Right lobe of liver (tissue), 6 donors: ENCODE data around the gene TSHZ3. TPM values are rescaled to one million over a fixed set of nuclear protein-coding genes. Genes with fewer than 3 reads are reported as not detected.

Experiments
- ATAC-seq, 4 donors: fragments of 200-7000 bp; cut with Tn5 transposase; one replicate each; pipeline ENCODE4 v1.9.1; 2020; ENCODE audit warnings: mild to moderate bottlenecking in 4 of 4, moderate library complexity in 4 of 4
- DNase-seq, 3 donors: peaks; one replicate each; pipeline ENCODE4 v3.0.0-alpha.2; 2020
- H3K27ac ChIP-seq, 3 donors: fragments of 200-600 bp; one replicate each; pipeline ENCODE4 v1.8.0; 2022
- H3K27me3 ChIP-seq, 2 donors: fragments of 200-600 bp; one replicate each; pipeline ENCODE4 v1.8.0; 2022
- H3K36me3 ChIP-seq, 4 donors: fragments of 200-600 bp; sonication (generic) in 1 of 4; one replicate each; pipeline versions ENCODE4 v1.5.1 to v1.8.0; 2017 to 2022; ENCODE audit warnings: control low read depth in 1 of 4
- H3K4me1 ChIP-seq, 4 donors: fragments of 200-600 bp; sonication (generic) in 1 of 4; one replicate each; pipeline versions ENCODE4 v1.5.1 to v1.8.0; 2017 to 2022; ENCODE audit warnings: control low read depth in 1 of 4
- H3K4me3 ChIP-seq, 3 donors: fragments of 200-600 bp; one replicate each; pipeline ENCODE4 v1.8.0; 2022
- H3K9me3 ChIP-seq, 4 donors: fragments of 200-600 bp; sonication (generic) in 1 of 4; one replicate each; pipeline versions ENCODE4 v1.5.1 to v1.8.0; 2017 to 2022; ENCODE audit warnings: control low read depth in 1 of 4
- POLR2A ChIP-seq: fragments of 450-650 bp; IDR thresholded peaks from one replicate; pipeline ENCODE4 v1.6.1; 2017; ENCODE audit warnings: antibody characterized with exemption, mild to moderate bottlenecking
- WGBS: methylation state at CpG from one replicate; pipeline ENCODE4 v1.1.6; 2018; ENCODE audit warnings: low coverage, low lambda C conversion rate; ENCODE audit not compliant: insufficient coverage; ENCODE audit errors: missing lambda C conversion rate; 5-methylcytosine and 5-hydroxymethylcytosine counted together
- intact Hi-C, 2 donors: fragments of 100-400 bp; cut with DNase I; formaldehyde crosslinking; loops; one replicate each; pipeline versions ENCODE4 v1.11.2 to v1.14.1; 2022
- total RNA-seq, 6 experiments: library from RNA; depleted of rRNA in 2 of 6; stranded (reverse); fragments of >200 nt in 2 of 6; fragmentation: NEBNext Ultra II Directional in 3 of 6; extraction: Animal tissue kit (Norgen Biotek cat#: 25700) in 3 of 6; gene quantifications; one replicate each; pipeline versions ENCODE4 v1.1.0 to v1.2.4, GENCODE V29; 2016 to 2023
- TF ChIP-seq, protein P1 (sequence below), 4 donors: fragments of 200-600 bp in 3 of 4; fragments of 450-650 bp in 1 of 4; IDR thresholded peaks; one replicate each; pipeline versions ENCODE4 v1.5.1 to v1.8.0; 2016 to 2022; ENCODE audit warnings: antibody characterized with exemption in 4 of 4, mild to moderate bottlenecking in 2 of 4
- donor health status: DM: no; HTN: yes; CAD: no.
- donor health status: DM: no; HTN: no; CAD: no.
- donor health status: DM: no; HTN: no; CAD: no.
- donor health status: DM: no; HTN: yes; CAD: no.
- donor health status: DM: no; HTN: yes; CAD: no.

The TSHZ3 gene
- total RNA-seq, 6 experiments from 2014 or later, result 1.2 to 1.6 (median 1.3) TPM

DNA sequence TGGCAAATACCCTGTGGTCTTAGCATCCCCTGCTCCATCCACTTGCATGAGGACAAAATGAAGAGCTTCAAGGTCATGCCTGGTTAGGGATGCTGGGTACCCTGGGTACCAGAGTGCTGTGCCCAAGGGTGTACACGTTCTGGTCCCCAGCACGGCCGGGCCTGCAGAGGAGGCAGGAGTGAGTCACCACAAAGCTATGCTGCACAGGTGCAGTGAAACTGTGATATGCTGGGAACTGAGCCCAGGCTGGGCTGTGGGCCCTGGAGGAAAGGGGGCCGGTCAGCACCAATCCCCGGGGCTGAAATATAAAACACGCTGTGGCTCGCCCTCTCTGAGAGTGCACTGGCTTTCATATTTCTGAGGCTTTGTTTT lies 95.1 kb downstream of the TSHZ3 start:
- intact Hi-C loops, result no loop called here
- Histone ChIP-seq H3K27ac (no peak overlapping the region), H3K4me3 (no peak overlapping the region), H3K27me3 (no peaks in the 10 kb centered on the region), H3K36me3 (no peaks in the 10 kb centered on the region), H3K4me1 (no peaks in the 10 kb centered on the region), H3K9me3 (no peaks in the 10 kb centered on the region)
- 51% methylated on average over 2 of the region's 7 CpGs for WGBS
- ATAC-seq (no peak), DNase-seq (peak in 1 of 3 donors; percentile 36)
- TF ChIP-seq, protein P1, sequence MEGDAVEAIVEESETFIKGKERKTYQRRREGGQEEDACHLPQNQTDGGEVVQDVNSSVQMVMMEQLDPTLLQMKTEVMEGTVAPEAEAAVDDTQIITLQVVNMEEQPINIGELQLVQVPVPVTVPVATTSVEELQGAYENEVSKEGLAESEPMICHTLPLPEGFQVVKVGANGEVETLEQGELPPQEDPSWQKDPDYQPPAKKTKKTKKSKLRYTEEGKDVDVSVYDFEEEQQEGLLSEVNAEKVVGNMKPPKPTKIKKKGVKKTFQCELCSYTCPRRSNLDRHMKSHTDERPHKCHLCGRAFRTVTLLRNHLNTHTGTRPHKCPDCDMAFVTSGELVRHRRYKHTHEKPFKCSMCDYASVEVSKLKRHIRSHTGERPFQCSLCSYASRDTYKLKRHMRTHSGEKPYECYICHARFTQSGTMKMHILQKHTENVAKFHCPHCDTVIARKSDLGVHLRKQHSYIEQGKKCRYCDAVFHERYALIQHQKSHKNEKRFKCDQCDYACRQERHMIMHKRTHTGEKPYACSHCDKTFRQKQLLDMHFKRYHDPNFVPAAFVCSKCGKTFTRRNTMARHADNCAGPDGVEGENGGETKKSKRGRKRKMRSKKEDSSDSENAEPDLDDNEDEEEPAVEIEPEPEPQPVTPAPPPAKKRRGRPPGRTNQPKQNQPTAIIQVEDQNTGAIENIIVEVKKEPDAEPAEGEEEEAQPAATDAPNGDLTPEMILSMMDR (IDR thresholded peaks at IDR 0.05), result no peak
- TF ChIP-seq POLR2A, result no peak

DNA sequence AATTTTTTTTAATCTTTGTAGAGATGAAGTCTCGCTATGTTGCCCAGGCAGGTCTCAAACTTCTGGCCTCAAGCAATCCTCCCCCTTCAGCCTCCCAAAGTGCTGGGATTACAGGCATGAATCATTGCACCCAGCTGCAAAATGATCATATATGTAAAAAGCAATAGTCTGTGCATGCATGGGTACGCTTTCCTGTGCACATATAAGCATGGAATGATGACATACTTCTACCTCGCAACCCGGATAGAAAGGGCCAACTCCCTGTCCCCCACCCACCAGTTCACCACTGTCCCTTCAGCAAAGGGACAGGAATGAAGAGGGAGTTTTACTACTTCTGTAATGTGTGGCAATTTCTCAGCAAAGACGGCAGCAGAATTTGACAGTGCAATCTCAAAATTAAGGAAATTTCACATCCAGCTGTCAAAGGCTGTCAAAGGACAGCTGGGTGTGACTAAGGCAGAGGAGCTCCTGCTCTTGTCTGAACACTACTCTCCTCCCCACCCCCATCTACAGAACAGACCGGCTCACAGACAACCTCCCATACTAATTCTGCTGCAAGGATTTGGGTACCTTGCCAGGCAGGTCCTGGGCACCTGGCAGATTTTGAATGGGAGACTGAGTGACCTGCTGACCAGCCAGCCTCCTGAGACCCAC lies 95.6 kb downstream of the TSHZ3 start:
- Histone ChIP-seq H3K4me1 (no peaks in the 10 kb centered on the region), H3K27me3 (no peaks in the 10 kb centered on the region), H3K36me3 (no peaks in the 10 kb centered on the region), H3K27ac (no peak overlapping the region), H3K4me3 (no peak overlapping the region), H3K9me3 (no peaks in the 10 kb centered on the region)
- DNase-seq, result no peak
- ATAC-seq, result no peak
- TF ChIP-seq, protein P1 (IDR thresholded peaks at IDR 0.05), result no peak
- TF ChIP-seq POLR2A, result no peak
- intact Hi-C loops, result no loop called here
- 59% methylated on average over 4 of the region's 6 CpGs for WGBS

DNA sequence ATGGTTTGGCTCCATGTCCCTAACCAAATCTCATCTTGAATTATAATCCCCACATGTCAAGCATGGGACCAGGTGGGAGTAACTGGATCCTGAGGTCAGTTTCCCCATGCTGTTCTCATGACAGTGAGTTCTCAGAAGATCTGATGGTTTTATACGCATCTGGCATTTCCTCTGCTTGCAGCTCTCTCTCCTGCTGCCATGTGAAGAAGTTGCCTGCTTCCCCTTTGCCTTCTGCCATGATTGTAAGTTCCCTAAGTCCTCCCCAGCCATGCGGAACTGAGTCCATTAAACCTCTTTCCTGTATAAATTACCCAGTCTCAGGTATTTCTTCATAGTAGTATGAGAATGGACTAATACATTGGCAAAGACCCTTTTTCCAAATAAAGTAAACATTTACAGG lies 96.8 kb downstream of the TSHZ3 start:
- no peak overlapping the region for H3K4me3 ChIP-seq
- no peak overlapping the region for H3K27ac ChIP-seq
- intact Hi-C loops, result no loop called here
- DNase-seq, result no peak
- H3K27me3 ChIP-seq, result no peaks in the 10 kb centered on the region
- H3K36me3 ChIP-seq, result no peaks in the 10 kb centered on the region
- no peaks in the 10 kb centered on the region for H3K4me1 ChIP-seq
- 55% methylated on average over 2 of the region's 2 CpGs for WGBS
- no peak for ATAC-seq
- H3K9me3 ChIP-seq, result no peaks in the 10 kb centered on the region
- TF ChIP-seq, protein P1 (IDR thresholded peaks at IDR 0.05), result no peak
- no peak for TF ChIP-seq POLR2A

DNA sequence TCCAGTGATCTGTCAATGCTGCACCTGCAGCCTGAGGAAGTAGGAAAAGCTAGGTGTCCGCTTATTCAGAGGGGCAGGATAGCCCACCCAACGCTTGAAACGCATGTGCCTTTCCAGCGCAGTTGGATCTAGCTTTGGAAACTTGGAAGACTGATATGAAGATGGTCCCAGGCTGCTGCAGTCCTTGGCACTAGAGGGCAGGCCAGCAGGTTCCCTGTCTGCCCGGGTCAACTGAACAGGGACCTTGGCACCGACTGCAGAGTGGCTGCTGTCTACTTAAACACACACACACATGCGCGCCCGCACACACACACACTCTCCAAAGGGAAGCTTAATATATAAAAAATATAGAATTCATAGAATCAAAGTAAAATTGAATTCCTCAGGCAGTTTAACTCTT lies 100.0 kb downstream of the TSHZ3 start:
- Histone ChIP-seq H3K4me1 (no peaks in the 10 kb centered on the region), H3K27ac (no peak overlapping the region), H3K27me3 (no peaks in the 10 kb centered on the region), H3K36me3 (no peaks in the 10 kb centered on the region), H3K9me3 (no peaks in the 10 kb centered on the region), H3K4me3 (no peak overlapping the region)
- 42% methylated on average over 7 of the region's 9 CpGs for WGBS
- no peak for TF ChIP-seq POLR2A
- TF ChIP-seq, protein P1 (IDR thresholded peaks at IDR 0.05), result peak in 2 of 4 donors; percentile 10 to 18
- no peak for DNase-seq
- ATAC-seq, result peak in 2 of 4 donors; percentile 27 to 40
- intact Hi-C loops, result no loop called here
